ENCODE data around the gene MATN4. TPM values are rescaled to one million over a fixed set of nuclear protein-coding genes. Genes with fewer than 3 reads are reported as not detected.

Gene MATN4
- not detected in 2 replicates for total RNA-seq
- total RNA-seq (2013): not detected
- polyA plus RNA-seq: not detected in 2 replicates
- not detected in 2 replicates for polyA minus RNA-seq

- POLR2A ChIA-PET: no interaction called here
- H3K4me3 ChIP-seq (ENCODE audit: control extremely low read depth in 1 of 5, extremely low read depth in 1 of 5, insufficient read depth in 1 of 5, low read depth in 2 of 5, low read length in 4 of 5): no peak within 1 kb of the TSS
- ATAC-seq (ENCODE audit: low read depth): no peak
- H3K79me2 ChIP-seq (ENCODE audit: control insufficient read depth, insufficient read depth, low read length): no peaks in the 10 kb centered on the region
- H3K4me1 ChIP-seq (ENCODE audit: control insufficient read depth in 2 of 2, insufficient read depth in 2 of 2, low read length in 2 of 2): peaks cover 11 to 13% of the 10 kb centered on the region in 2 donors
- no peak for DNase-seq
- H4K20me1 ChIP-seq (ENCODE audit: control insufficient read depth, insufficient read depth, low read length, poor library complexity, severe bottlenecking): no peaks in the 10 kb centered on the region
- TF ChIP-seq EZH2 (IDR thresholded peaks at IDR 0.05; ENCODE audit: borderline replicate concordance, insufficient read depth, low read depth, low read length, poor library complexity, severe bottlenecking): no peak
- no peak for TF ChIP-seq CTCF (IDR thresholded peaks at IDR 0.05)
- no peak within 1 kb of the TSS for H3K4me2 ChIP-seq (replicated peaks; ENCODE audit: low read depth, low read length, poor library complexity, severe bottlenecking)
- no peak within 1 kb of the TSS for H3K9ac ChIP-seq (ENCODE audit: low read length)
- H3K27ac Mint-ChIP-seq: peak within 1 kb of the TSS; percentile 53
- WGBS (ENCODE audit: insufficient coverage): 65% methylated on average over 17 of the region's 20 CpGs
- H3K9me3 Mint-ChIP-seq (ENCODE audit: insufficient read depth): no peaks in the 10 kb centered on the region
- CTCF ChIA-PET: interaction anchor here (0.7 to 2.3 kb wide), 2 partner anchors 11 to 463 kb away, joined by 4 to 13 read pairs; no protein-coding TSS in a partner anchor
- peaks cover 6% of the 10 kb centered on the region for H3K4me1 Mint-ChIP-seq
- H3K4me3 Mint-ChIP-seq: no peak within 1 kb of the TSS
- peaks cover 0 to 12% (median 0%) of the 10 kb centered on the region in 3 donors for H3K9me3 ChIP-seq (ENCODE audit: control extremely low read depth in 1 of 3, control insufficient read depth in 2 of 3, insufficient read depth in 1 of 3, low read length in 2 of 3)
- H3K36me3 ChIP-seq (replicated peaks in 1 of 2; ENCODE audit: control extremely low read depth in 1 of 2, control insufficient read depth in 1 of 2, extremely low read depth in 1 of 2, insufficient read depth in 2 of 2, low read length in 1 of 2): no peaks in the 10 kb centered on the region
- intact Hi-C loops (cut with micrococcal nuclease): no loop called here
- peaks cover 0 to 69% (median 9%) of the 10 kb centered on the region in 4 experiments for H3K27me3 ChIP-seq (replicated peaks in 1 of 4; ENCODE audit: control extremely low read depth in 1 of 4, control insufficient read depth in 3 of 4, insufficient read depth in 4 of 4, low read length in 3 of 4)
- no peak within 1 kb of the TSS for H2AFZ ChIP-seq (ENCODE audit: insufficient read depth, low read depth, low read length, poor library complexity, severe bottlenecking)
- H3K27me3 Mint-ChIP-seq: peaks cover 63% of the 10 kb centered on the region
- no peak within 1 kb of the TSS for H3K27ac ChIP-seq (ENCODE audit: low read length in 2 of 2)
These were observed at the start of gene MATN4 for GRCh38 chr20:45308117-45308778. Gene MATN4, minus strand, starts transcription at chr20:45308299. Its CDS starts 2,717 bp downstream, at chr20:45305582.
